Osteocyte (in vitro differentiated cells): ENCODE measurements around the gene AKR1D1. TPM values are rescaled to one million over a fixed set of nuclear protein-coding genes. Genes with fewer than 3 reads are reported as not detected.

Experiments used
- DNase-seq: peaks from one replicate; pipeline ENCODE4 v3.0.0; 2021; ENCODE audit warnings: mixed read lengths; ENCODE audit not compliant: unreplicated experiment; ENCODE audit errors: extremely low spot score
- H3K27ac Mint-ChIP-seq: one replicate; pipeline ENCODE4 v1.8.0; 2021; ENCODE audit warnings: mild to moderate bottlenecking, mixed read lengths; ENCODE audit not compliant: unreplicated experiment
- H3K27me3 Mint-ChIP-seq: one replicate; pipeline ENCODE4 v1.8.0; 2021; ENCODE audit warnings: mixed read lengths; ENCODE audit not compliant: unreplicated experiment
- H3K36me3 Mint-ChIP-seq: one replicate; pipeline ENCODE4 v1.8.0; 2021; ENCODE audit warnings: mixed read lengths; ENCODE audit not compliant: unreplicated experiment
- H3K4me1 Mint-ChIP-seq: one replicate; pipeline ENCODE4 v1.8.0; 2021; ENCODE audit warnings: mixed read lengths; ENCODE audit not compliant: unreplicated experiment
- H3K4me3 Mint-ChIP-seq: one replicate; pipeline ENCODE4 v1.8.0; 2021; ENCODE audit warnings: mild to moderate bottlenecking, moderate library complexity, mixed read lengths; ENCODE audit not compliant: unreplicated experiment
- H3K9me3 Mint-ChIP-seq: one replicate; pipeline ENCODE4 v1.8.0; 2021; ENCODE audit warnings: mixed read lengths; ENCODE audit not compliant: unreplicated experiment
- total RNA-seq: library from RNA; stranded (reverse); gene quantifications from 2 replicates; pipeline ENCODE4 v1.2.1, GENCODE V29; 2021
- TF ChIP-seq, protein P1 (sequence below): fragments of 200-600 bp; sonication (generic); IDR thresholded peaks from 2 replicates; pipeline ENCODE4 v1.5.0; 2021; ENCODE audit warnings: antibody characterized with exemption, mild to moderate bottlenecking, moderate library complexity

The AKR1D1 gene
- total RNA-seq, 1 donor from 2014 or later = not detected

DNA sequence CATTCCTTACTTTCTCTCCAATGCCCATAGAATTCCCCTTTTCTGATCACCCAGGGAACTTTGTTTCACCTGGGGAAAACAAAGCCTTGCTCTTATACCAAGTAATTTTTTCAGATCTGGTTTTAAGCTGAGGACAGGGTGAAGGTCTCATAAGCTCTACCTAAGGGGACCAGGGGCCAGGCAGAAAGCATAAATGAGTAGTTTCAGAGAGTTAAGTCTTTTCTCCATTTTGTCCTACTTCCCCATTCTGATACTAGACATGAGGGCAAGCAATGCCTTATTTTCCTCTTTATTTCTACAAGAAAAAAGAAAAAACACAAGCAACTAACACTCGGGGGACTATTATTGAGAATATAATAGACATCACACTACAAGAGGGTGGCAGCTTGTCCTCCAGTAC, 2.9 kb downstream of the AKR1D1 start:
- Mint-ChIP-seq H3K36me3 (no peaks in the 10 kb centered on the region), H3K9me3 (peaks cover 13% of the 10 kb centered on the region), H3K27me3 (peaks cover 27% of the 10 kb centered on the region), H3K4me1 (no peaks in the 10 kb centered on the region), H3K27ac (no peak overlapping the region), H3K4me3 (no peak overlapping the region)
- no peak for DNase-seq
- TF ChIP-seq, protein P1, sequence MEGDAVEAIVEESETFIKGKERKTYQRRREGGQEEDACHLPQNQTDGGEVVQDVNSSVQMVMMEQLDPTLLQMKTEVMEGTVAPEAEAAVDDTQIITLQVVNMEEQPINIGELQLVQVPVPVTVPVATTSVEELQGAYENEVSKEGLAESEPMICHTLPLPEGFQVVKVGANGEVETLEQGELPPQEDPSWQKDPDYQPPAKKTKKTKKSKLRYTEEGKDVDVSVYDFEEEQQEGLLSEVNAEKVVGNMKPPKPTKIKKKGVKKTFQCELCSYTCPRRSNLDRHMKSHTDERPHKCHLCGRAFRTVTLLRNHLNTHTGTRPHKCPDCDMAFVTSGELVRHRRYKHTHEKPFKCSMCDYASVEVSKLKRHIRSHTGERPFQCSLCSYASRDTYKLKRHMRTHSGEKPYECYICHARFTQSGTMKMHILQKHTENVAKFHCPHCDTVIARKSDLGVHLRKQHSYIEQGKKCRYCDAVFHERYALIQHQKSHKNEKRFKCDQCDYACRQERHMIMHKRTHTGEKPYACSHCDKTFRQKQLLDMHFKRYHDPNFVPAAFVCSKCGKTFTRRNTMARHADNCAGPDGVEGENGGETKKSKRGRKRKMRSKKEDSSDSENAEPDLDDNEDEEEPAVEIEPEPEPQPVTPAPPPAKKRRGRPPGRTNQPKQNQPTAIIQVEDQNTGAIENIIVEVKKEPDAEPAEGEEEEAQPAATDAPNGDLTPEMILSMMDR = no peak

DNA sequence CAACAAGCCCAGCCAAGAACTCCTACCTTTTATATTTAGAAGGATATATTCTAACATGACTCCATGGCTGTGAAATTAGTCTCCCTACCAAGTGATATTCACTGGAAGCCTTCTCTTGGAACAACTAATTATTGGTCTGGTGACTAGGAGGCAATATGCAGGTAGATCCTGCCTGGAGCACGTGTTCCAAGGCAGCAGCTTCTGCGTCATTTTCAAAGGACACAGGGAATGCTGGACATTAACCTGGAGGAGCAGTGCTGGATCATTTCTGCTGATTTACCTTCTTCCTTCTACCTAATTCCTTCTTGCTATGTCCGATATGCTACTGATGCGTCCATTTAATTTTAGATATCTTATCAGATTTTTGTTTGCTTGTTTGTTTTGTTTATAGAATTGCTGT, 5.6 kb downstream of the AKR1D1 start:
- H3K9me3 Mint-ChIP-seq = no peaks in the 10 kb centered on the region
- no peak for DNase-seq
- TF ChIP-seq, protein P1 = no peak
- no peak overlapping the region for H3K27ac Mint-ChIP-seq
- H3K27me3 Mint-ChIP-seq = peaks cover 14% of the 10 kb centered on the region
- H3K4me3 Mint-ChIP-seq = no peak overlapping the region
- no peaks in the 10 kb centered on the region for H3K36me3 Mint-ChIP-seq
- no peaks in the 10 kb centered on the region for H3K4me1 Mint-ChIP-seq

DNA sequence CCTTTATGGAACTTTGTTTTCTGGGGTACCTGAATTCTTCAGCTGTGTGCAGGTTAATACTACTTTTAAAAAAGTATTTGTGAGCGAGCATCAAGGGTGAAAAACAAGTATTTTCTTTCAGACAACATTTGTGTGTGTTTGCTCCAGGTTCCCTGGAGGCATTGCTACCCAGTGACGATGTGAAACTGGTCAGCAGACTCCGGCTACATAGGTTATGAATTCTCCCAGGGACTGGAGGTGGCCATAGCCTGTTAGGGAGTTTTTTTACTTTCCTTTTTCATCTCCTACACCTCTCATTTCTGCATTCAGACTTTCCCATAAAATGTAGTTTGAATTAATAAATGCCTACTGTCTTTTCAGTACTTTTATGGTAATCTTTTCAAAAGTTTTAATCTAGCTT, 7.6 kb downstream of the AKR1D1 start:
- DNase-seq = no peak
- Mint-ChIP-seq H3K4me1 (no peaks in the 10 kb centered on the region), H3K27me3 (peaks cover 14% of the 10 kb centered on the region), H3K36me3 (no peaks in the 10 kb centered on the region), H3K9me3 (no peaks in the 10 kb centered on the region), H3K4me3 (no peak overlapping the region), H3K27ac (no peak overlapping the region)
- TF ChIP-seq, protein P1 = no peak

DNA sequence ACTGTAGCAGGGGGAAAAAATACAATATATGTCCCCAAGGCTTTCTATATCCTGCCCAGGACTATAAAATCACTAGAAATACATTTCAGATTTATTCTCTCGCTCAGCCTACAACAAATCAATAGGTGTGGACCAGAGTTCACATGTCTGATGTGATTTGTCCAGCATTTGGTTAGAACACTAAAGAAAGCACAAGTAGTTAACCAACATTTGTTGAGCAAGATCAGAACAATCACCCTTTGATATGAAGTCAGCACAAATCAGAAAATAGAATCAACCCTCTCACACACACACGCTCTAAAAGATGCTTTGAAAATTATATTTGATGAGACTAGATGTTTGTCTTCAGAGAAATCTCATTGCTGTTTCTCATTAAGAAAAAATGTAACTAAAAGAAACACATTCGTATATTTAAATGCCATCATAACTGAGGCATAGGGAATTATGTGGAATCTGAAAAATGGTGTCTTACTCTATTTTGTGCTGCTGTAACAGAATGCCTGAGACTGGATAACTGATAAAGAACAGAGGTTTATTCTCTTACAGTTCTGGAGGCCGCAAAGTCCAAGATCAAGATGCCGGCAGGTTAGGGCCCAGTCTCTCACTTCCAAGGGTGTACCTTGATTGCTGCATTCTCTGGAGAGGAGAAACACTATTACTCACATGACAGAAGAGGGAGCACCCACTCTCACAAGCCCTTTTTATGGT, 10.5 kb downstream of the AKR1D1 start:
- no peak overlapping the region for H3K4me3 Mint-ChIP-seq
- no peak for DNase-seq
- H3K36me3 Mint-ChIP-seq = no peaks in the 10 kb centered on the region
- H3K9me3 Mint-ChIP-seq = no peaks in the 10 kb centered on the region
- H3K27me3 Mint-ChIP-seq = peaks cover 10% of the 10 kb centered on the region
- TF ChIP-seq, protein P1 = no peak
- H3K4me1 Mint-ChIP-seq = no peaks in the 10 kb centered on the region
- H3K27ac Mint-ChIP-seq = no peak overlapping the region

DNA sequence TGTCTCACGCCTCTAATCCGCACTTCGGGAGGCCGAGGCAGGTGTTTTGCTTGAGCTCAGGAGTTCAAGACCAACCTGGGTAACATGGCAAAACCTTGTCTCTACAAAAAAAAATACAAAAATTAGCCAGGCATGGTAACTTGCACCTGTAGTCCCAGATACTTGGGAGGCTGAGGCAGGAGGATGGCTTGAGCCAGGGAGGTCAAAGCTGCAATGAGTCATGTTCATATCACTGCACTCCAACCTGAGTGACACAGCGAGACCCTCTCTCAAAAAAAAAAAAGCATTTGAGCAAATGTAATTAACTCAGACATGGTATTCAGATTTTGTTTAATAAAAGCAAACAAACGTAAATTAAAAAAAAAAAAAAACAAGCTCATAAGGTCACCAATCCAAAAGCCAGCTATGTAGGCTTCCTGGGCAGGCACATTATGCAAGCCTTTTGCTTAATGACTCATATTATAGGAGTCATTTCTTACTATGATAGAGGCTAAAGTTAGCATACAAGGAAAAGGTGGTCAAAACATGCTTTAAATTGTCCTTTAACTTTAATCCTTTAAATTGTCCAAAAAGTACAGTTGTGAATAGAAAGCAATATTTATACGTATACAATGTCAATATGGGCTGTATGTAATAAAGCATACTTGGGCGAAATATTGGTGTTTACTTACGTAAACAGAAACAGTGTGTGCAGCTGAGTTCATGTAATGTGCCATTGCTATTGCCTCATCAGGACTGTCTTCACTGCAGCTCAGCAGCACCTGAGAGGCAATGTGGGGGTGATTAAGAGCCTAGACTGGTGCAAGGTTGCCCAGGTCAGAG, 13.0 kb downstream of the AKR1D1 start:
- Mint-ChIP-seq H3K36me3 (no peaks in the 10 kb centered on the region), H3K4me3 (no peak overlapping the region), H3K4me1 (no peaks in the 10 kb centered on the region), H3K27me3 (peaks cover 2% of the 10 kb centered on the region), H3K9me3 (no peaks in the 10 kb centered on the region), H3K27ac (no peak overlapping the region)
- TF ChIP-seq, protein P1 = no peak
- no peak for DNase-seq
